Activated T-helper 1 cell treated with anti-CD3 and anti-CD28 coated beads, Interleukin-12 subunit alpha, Interleukin-12 subunit beta, Interleukin-2, Interleukin-4 antibody, amounts not matched to agents 30 ng/mL and 10 ng/mL and 1 ng/mL, durations not matched to agents 14 hours and 24 hours and 36 hours (primary cell): ENCODE measurements around the gene CRNKL1. TPM values are rescaled to one million over a fixed set of nuclear protein-coding genes. Genes with fewer than 3 reads are reported as not detected.

ENCODE experiments used
- DNase-seq: peaks from one replicate; pipeline ENCODE4 v3.0.0; 2021; ENCODE audit warnings: low spot score
- H3K27ac Mint-ChIP-seq: one replicate; pipeline ENCODE4 v1.8.0; 2021; ENCODE audit warnings: mild to moderate bottlenecking, mixed read lengths
- H3K27me3 Mint-ChIP-seq: one replicate; pipeline ENCODE4 v1.8.0; 2022; ENCODE audit warnings: mild to moderate bottlenecking, moderate library complexity, mixed read lengths; ENCODE audit not compliant: insufficient read depth
- H3K36me3 Mint-ChIP-seq: one replicate; pipeline ENCODE4 v1.8.0; 2021; ENCODE audit warnings: low read depth, mixed read lengths
- H3K4me1 Mint-ChIP-seq: one replicate; pipeline ENCODE4 v1.8.0; 2021; ENCODE audit warnings: low read depth, mixed read lengths
- H3K4me3 Mint-ChIP-seq: one replicate; pipeline ENCODE4 v1.8.0; 2021; ENCODE audit warnings: mild to moderate bottlenecking, moderate library complexity, mixed read lengths
- H3K9me3 Mint-ChIP-seq: one replicate; pipeline ENCODE4 v1.8.0; 2021; ENCODE audit warnings: mixed read lengths
- intact Hi-C: fragments of 100-400 bp; cut with micrococcal nuclease; formaldehyde crosslinking; loops from one replicate; pipeline ENCODE4 v1.15.1; 2024
- total RNA-seq: library from RNA; stranded (reverse); gene quantifications from 2 replicates; pipeline ENCODE4 v1.2.3, GENCODE V29; 2022

CRNKL1 gene
- total RNA-seq, 1 donor from 2014 or later: 24.1 TPM

DNA sequence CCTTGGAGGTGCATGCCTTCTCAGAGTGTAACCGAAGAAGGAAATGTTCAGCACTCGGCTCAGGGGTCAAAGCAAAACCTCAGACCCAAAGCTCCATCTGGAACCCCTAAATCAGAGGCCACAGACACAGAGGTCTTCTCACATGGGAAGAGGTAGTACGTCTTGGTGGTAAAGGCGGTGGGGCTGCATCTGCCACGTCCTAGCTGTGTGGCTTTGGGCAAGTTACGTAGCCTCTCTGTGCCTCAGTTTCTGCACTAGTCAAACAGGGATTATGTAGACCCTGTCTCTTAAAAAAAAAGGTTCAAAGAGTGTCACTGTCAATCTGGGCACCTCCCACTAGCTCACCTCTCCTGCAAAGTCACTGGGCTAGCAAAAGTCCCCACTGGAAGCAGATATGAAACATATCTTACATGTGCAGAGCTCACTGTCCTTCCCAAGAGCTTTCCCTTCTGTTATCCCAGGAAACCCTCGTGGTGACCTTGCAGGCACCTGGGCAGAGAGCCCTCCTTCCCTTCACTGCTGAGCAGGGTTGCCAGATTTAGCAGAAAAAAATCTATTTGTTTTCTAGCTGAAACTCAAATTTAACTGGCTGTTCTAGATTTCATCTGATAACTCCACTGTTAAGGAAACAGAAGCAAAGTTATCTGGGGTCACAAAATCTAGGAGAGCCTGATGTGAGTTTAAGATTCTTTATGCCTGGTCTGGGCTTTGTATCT lies 53.1 kb downstream of the CRNKL1 start:
- H3K27ac Mint-ChIP-seq: no peak overlapping the region
- no peak overlapping the region for H3K4me3 Mint-ChIP-seq
- no peak for DNase-seq
- intact Hi-C loops: no loop called here
- H3K9me3 Mint-ChIP-seq: no peaks in the 10 kb centered on the region
- peaks cover 15% of the 10 kb centered on the region for H3K4me1 Mint-ChIP-seq
- peaks cover 18% of the 10 kb centered on the region for H3K27me3 Mint-ChIP-seq
- no peaks in the 10 kb centered on the region for H3K36me3 Mint-ChIP-seq

DNA sequence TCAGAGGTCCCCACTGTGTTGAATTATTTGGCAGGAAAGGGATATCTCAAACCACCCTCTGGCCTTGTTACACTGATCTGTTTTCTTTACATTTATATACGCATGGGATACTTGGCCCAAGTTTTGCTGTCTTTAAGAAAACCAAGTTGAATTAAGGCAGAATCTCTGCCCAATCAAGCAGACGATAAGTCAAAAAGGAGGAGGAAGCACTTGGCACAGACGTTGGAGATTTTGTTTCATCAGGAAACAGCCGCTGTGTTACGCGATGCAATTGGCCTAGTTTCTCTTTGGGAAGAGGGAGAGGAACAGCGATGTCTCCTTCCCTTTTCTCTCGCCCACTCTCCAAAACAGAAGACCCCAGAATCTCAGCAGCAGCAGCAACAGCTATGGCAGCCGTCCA lies 55.3 kb downstream of the CRNKL1 start:
- no peaks in the 10 kb centered on the region for H3K36me3 Mint-ChIP-seq
- no peaks in the 10 kb centered on the region for H3K4me1 Mint-ChIP-seq
- intact Hi-C loops: no loop called here
- no peak overlapping the region for H3K4me3 Mint-ChIP-seq
- no peak overlapping the region for H3K27ac Mint-ChIP-seq
- no peak for DNase-seq
- peaks cover 5% of the 10 kb centered on the region for H3K27me3 Mint-ChIP-seq
- H3K9me3 Mint-ChIP-seq: no peaks in the 10 kb centered on the region

DNA sequence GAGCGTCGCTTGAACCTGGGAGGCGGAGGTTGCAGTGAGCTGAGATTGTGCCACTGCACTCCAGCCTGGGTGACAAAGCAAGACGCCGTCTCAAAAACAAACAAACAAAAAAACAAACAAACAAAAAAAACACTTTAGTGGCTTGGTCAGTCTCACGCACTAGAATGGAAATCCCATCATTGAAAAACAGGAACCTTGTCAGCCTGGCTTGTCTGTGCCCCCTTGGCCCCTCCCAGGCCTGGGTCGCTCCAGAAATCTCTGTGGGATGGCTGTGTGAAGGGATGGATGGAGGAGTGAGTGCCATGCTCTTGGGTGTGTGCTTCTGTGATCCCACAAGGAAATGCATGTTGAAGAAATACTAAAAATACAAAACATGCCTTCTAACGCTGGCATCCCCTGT lies 56.0 kb downstream of the CRNKL1 start:
- DNase-seq: no peak
- H3K27ac Mint-ChIP-seq: no peak overlapping the region
- H3K27me3 Mint-ChIP-seq: peaks cover 1% of the 10 kb centered on the region
- H3K4me1 Mint-ChIP-seq: no peaks in the 10 kb centered on the region
- intact Hi-C loops: no loop called here
- no peak overlapping the region for H3K4me3 Mint-ChIP-seq
- H3K36me3 Mint-ChIP-seq: no peaks in the 10 kb centered on the region
- H3K9me3 Mint-ChIP-seq: no peaks in the 10 kb centered on the region

- no peaks in the 10 kb centered on the region for H3K36me3 Mint-ChIP-seq
- H3K9me3 Mint-ChIP-seq: no peaks in the 10 kb centered on the region
- no peak overlapping the region for H3K4me3 Mint-ChIP-seq
- DNase-seq: no peak
- H3K27me3 Mint-ChIP-seq: peaks cover 4% of the 10 kb centered on the region
- H3K27ac Mint-ChIP-seq: no peak overlapping the region
- intact Hi-C loops: loop anchor here (1.0 kb wide), 1 partner anchor 303 kb away; no protein-coding TSS in a partner anchor
- no peaks in the 10 kb centered on the region for H3K4me1 Mint-ChIP-seq
Measured at GRCh38 chr20:19995220-19995863, 56.9 kb downstream of the CRNKL1 start.

GRCh38 chr20:19993958-19994669 lies 58.2 kb downstream of the CRNKL1 start:
- Mint-ChIP-seq H3K27ac (no peak overlapping the region), H3K9me3 (no peaks in the 10 kb centered on the region), H3K4me3 (no peak overlapping the region), H3K4me1 (no peaks in the 10 kb centered on the region), H3K27me3 (peaks cover 4% of the 10 kb centered on the region), H3K36me3 (no peaks in the 10 kb centered on the region)
- DNase-seq: no peak
- intact Hi-C loops: no loop called here

- no peak overlapping the region for H3K4me3 Mint-ChIP-seq
- no peaks in the 10 kb centered on the region for H3K36me3 Mint-ChIP-seq
- intact Hi-C loops: no loop called here
- DNase-seq: no peak
- H3K4me1 Mint-ChIP-seq: no peaks in the 10 kb centered on the region
- H3K27me3 Mint-ChIP-seq: peaks cover 4% of the 10 kb centered on the region
- no peak overlapping the region for H3K27ac Mint-ChIP-seq
- no peaks in the 10 kb centered on the region for H3K9me3 Mint-ChIP-seq
Measured at GRCh38 chr20:19992996-19993908, 59.0 kb downstream of the CRNKL1 start.

- Mint-ChIP-seq H3K36me3 (no peaks in the 10 kb centered on the region), H3K4me3 (no peak overlapping the region), H3K4me1 (no peaks in the 10 kb centered on the region), H3K9me3 (no peaks in the 10 kb centered on the region), H3K27me3 (peaks cover 4% of the 10 kb centered on the region), H3K27ac (no peak overlapping the region)
- intact Hi-C loops: no loop called here
- no peak for DNase-seq
Measured at GRCh38 chr20:19991854-19992253, 60.4 kb downstream of the CRNKL1 start.

DNA sequence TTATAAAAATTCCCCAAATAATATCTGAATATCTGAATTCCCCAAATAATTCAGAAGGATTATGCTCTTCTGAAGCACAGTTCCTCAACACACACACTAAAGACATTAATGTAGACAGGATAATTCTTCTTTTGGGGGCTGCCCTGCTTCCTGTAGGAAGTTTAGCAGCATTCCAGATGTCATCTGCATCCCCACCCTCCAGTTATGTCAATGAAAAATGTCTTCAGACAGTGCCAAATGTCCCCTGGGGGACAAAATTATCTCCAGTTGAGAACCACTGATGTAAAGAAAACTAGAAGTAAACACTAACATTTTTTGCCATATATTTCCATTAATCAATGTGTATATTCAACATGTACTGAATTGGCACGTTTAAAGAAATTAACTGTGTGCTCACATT lies 61.0 kb downstream of the CRNKL1 start:
- H3K36me3 Mint-ChIP-seq: no peaks in the 10 kb centered on the region
- H3K4me3 Mint-ChIP-seq: no peak overlapping the region
- no peak for DNase-seq
- peaks cover 7% of the 10 kb centered on the region for H3K27me3 Mint-ChIP-seq
- H3K27ac Mint-ChIP-seq: no peak overlapping the region
- no peaks in the 10 kb centered on the region for H3K9me3 Mint-ChIP-seq
- H3K4me1 Mint-ChIP-seq: no peaks in the 10 kb centered on the region
- intact Hi-C loops: no loop called here

- Mint-ChIP-seq H3K4me3 (no peak overlapping the region), H3K36me3 (no peaks in the 10 kb centered on the region), H3K9me3 (no peaks in the 10 kb centered on the region), H3K4me1 (no peaks in the 10 kb centered on the region), H3K27ac (no peak overlapping the region), H3K27me3 (peaks cover 9% of the 10 kb centered on the region)
- intact Hi-C loops: no loop called here
- DNase-seq: no peak
Measured at GRCh38 chr20:19990850-19991249, 61.4 kb downstream of the CRNKL1 start.

GRCh38 chr20:19987046-19987445 lies 65.2 kb downstream of the CRNKL1 start:
- Mint-ChIP-seq H3K27me3 (peaks cover 11% of the 10 kb centered on the region), H3K4me1 (no peaks in the 10 kb centered on the region), H3K4me3 (no peak overlapping the region), H3K27ac (no peak overlapping the region), H3K36me3 (no peaks in the 10 kb centered on the region), H3K9me3 (no peaks in the 10 kb centered on the region)
- intact Hi-C loops: no loop called here
- DNase-seq: no peak

DNA sequence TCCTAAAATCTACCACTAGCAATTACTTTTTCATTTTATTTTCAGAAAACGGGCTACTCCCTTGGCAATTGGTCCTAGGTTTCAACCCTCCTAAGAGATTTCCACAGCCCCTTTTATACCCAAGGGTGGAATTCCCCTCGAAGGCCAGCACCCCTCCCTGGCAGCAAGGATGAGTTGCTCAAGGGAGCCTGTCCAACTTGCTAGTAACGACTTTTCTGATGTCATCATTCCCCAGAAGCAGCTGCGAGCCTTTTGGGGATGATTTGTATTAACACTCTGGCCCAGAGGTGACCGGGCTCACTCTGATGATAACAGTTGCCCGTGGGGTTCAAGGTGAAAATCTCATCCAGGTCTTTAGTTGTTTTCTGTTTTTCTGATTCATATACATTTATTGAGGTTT lies 65.8 kb downstream of the CRNKL1 start:
- no peaks in the 10 kb centered on the region for H3K4me1 Mint-ChIP-seq
- intact Hi-C loops: no loop called here
- H3K27me3 Mint-ChIP-seq: peaks cover 11% of the 10 kb centered on the region
- DNase-seq: no peak
- no peak overlapping the region for H3K4me3 Mint-ChIP-seq
- no peak overlapping the region for H3K27ac Mint-ChIP-seq
- no peaks in the 10 kb centered on the region for H3K36me3 Mint-ChIP-seq
- H3K9me3 Mint-ChIP-seq: no peaks in the 10 kb centered on the region
